ENCODE measurements around the gene FBXO36.
"Not testable (repeated sequence)": the region's sequence is repeated elsewhere in the genome, so short reads cannot be mapped to it uniquely, and the experiment has no call there.

The FBXO36 gene

GRCh38 chr2:229922449-229923386 is at the start of gene FBXO36:
Gene FBXO36 (plus strand): TSS chr2:229922503. CDS start chr2:229922514, 11 bp downstream.
- peak; percentile 77 to 80 for DNase-seq (ENCODE audit: low read depth in 2 of 2, low spot score in 1 of 2)

GRCh38 chr2:229873123-229873581 is 49.2 kb upstream of the FBXO36 start:
- no peak for DNase-seq (ENCODE audit: low read depth in 2 of 2, low spot score in 1 of 2)

GRCh38 chr2:229874647-229875046 is 47.7 kb upstream of the FBXO36 start:
- DNase-seq (ENCODE audit: low read depth in 2 of 2, low spot score in 1 of 2): no peak

- no peak for DNase-seq (ENCODE audit: low read depth in 2 of 2, low spot score in 1 of 2)
Measured at GRCh38 chr2:229875549-229875948, 46.8 kb upstream of the FBXO36 start.

- DNase-seq (ENCODE audit: low read depth in 2 of 2, low spot score in 1 of 2): no peak
Measured at GRCh38 chr2:229879191-229879950, 42.9 kb upstream of the FBXO36 start.

- DNase-seq (ENCODE audit: low read depth in 2 of 2, low spot score in 1 of 2): no peak
Measured at GRCh38 chr2:229880892-229881586, 41.3 kb upstream of the FBXO36 start.

GRCh38 chr2:229882583-229882982 is 39.7 kb upstream of the FBXO36 start:
- no peak for DNase-seq (ENCODE audit: low read depth in 2 of 2, low spot score in 1 of 2)

- DNase-seq (ENCODE audit: low read depth in 2 of 2, low spot score in 1 of 2): no peak
Measured at GRCh38 chr2:229884775-229885699, 37.3 kb upstream of the FBXO36 start.

GRCh38 chr2:229887441-229887840 is 34.9 kb upstream of the FBXO36 start:
- no peak for DNase-seq (ENCODE audit: low read depth in 2 of 2, low spot score in 1 of 2)

GRCh38 chr2:229888031-229888430 is 34.3 kb upstream of the FBXO36 start:
- DNase-seq (ENCODE audit: low read depth in 2 of 2, low spot score in 1 of 2): no peak

- no peak for DNase-seq (ENCODE audit: low read depth in 2 of 2, low spot score in 1 of 2)
Measured at GRCh38 chr2:229889023-229889422, 33.3 kb upstream of the FBXO36 start.

- DNase-seq (ENCODE audit: low read depth in 2 of 2, low spot score in 1 of 2): no peak
Measured at GRCh38 chr2:229896857-229897256, 25.4 kb upstream of the FBXO36 start.

GRCh38 chr2:229899604-229900003 is 22.7 kb upstream of the FBXO36 start:
- DNase-seq (ENCODE audit: low read depth in 2 of 2, low spot score in 1 of 2): no peak

GRCh38 chr2:229900012-229900411 is 22.3 kb upstream of the FBXO36 start:
- DNase-seq (ENCODE audit: low read depth in 2 of 2, low spot score in 1 of 2): no peak

- not testable (repeated sequence) for DNase-seq (ENCODE audit: low read depth in 2 of 2, low spot score in 1 of 2)
Measured at GRCh38 chr2:229900514-229900913, 21.8 kb upstream of the FBXO36 start.

- DNase-seq (ENCODE audit: low read depth in 2 of 2, low spot score in 1 of 2): no peak
Measured at GRCh38 chr2:229901819-229902218, 20.5 kb upstream of the FBXO36 start.

GRCh38 chr2:229903037-229903436 is 19.3 kb upstream of the FBXO36 start:
- DNase-seq (ENCODE audit: low read depth in 2 of 2, low spot score in 1 of 2): no peak

GRCh38 chr2:229905601-229906000 is 16.7 kb upstream of the FBXO36 start:
- no peak for DNase-seq (ENCODE audit: low read depth in 2 of 2, low spot score in 1 of 2)

- DNase-seq (ENCODE audit: low read depth in 2 of 2, low spot score in 1 of 2): no peak
Measured at GRCh38 chr2:229909090-229909489, 13.2 kb upstream of the FBXO36 start.

GRCh38 chr2:229910147-229910831 is 12.0 kb upstream of the FBXO36 start:
- no peak for DNase-seq (ENCODE audit: low read depth in 2 of 2, low spot score in 1 of 2)
